K562 (cell line): ENCODE results near the gene CCN6. TPM values are rescaled to one million over a fixed set of nuclear protein-coding genes. Genes with fewer than 3 reads are reported as not detected.

Experiments used
- ATAC-seq: fragments of 200-7000 bp; cut with Tn5 transposase; 3 replicates; pipeline ENCODE4 v1.9.1; 2020; ENCODE audit warnings: moderate library complexity
- BruUV-seq: library from RNA; stranded (reverse); fragments of 400-500 nt; replicated peaks from 2 replicates; lab custom pipeline; 2021; lab: Mats Ljungman, UMichigan
- CTCF ChIA-PET: fragments of 300-600 bp; formaldehyde crosslinking; extraction: SDS; loops from one replicate; lab custom pipeline; 2021; ENCODE audit warnings: low intra/inter-chr PET ratio; lab: Yijun Ruan, JAX
- POLR2A ChIA-PET: fragments of 300-600, 350-650 bp; sonication (Branson Sonifier 250); formaldehyde crosslinking; extraction: SDS; loops from one replicate; lab custom pipeline; 2021; ENCODE audit warnings: antibody characterized with exemption, inconsistent platforms; lab: Yijun Ruan, JAX
- DNase-seq, 4 experiments: peaks; one replicate each; pipeline versions ENCODE4 v3.0.0 to v3.0.0-alpha.2; 2011 to 2018; ENCODE audit warnings: low spot score in 3 of 4, mixed read lengths in 3 of 4; ENCODE audit errors: extremely low read depth in 1 of 4
- FAIRE-seq: peaks from 2 replicates; lab custom pipeline; 2011; peaks lifted over from hg19 to GRCh38; lab: Jason Lieb, UNC
- H2AFZ ChIP-seq: 2 replicates; pipeline ENCODE4 v1.6.0; 2011; ENCODE audit warnings: low read depth, low read length, control low read depth, inconsistent platforms
- H3K27ac ChIP-seq: fragments of 200-600 bp; 3 replicates; pipeline ENCODE4 v1.8.0; 2011; ENCODE audit warnings: low read depth, mild to moderate bottlenecking, control low read depth, inconsistent platforms, low read length, moderate library complexity, mixed read lengths; ENCODE audit errors: extremely low read depth
- H3K27me3 ChIP-seq, 2 experiments: fragments of 300-600 bp in 1 of 2; 2 replicates in 1 of 2; 3 replicates in 1 of 2; pipeline versions ENCODE4 v1.6.0 to v1.8.0; 2011; ENCODE audit warnings: inconsistent platforms in 2 of 2, low read length in 2 of 2, mild to moderate bottlenecking in 1 of 2, mixed read lengths in 1 of 2, moderate library complexity in 1 of 2; ENCODE audit not compliant: control insufficient read depth in 2 of 2, insufficient read depth in 2 of 2
- H3K36me3 ChIP-seq: fragments of 300-600 bp; 3 replicates; pipeline ENCODE4 v1.8.0; 2011; ENCODE audit warnings: mild to moderate bottlenecking, low read length, inconsistent platforms; ENCODE audit not compliant: control insufficient read depth, insufficient read depth
- H3K4me1 ChIP-seq, 2 experiments: fragments of 200-600 bp in 1 of 2; replicated peaks in 1 of 2; 2 replicates in 1 of 2; 3 replicates in 1 of 2; pipeline versions ENCODE4 v1.5.1 to v1.8.0; 2011; ENCODE audit warnings: inconsistent platforms in 2 of 2, low read length in 2 of 2, mild to moderate bottlenecking in 1 of 2, mixed read lengths in 1 of 2, moderate library complexity in 1 of 2; ENCODE audit not compliant: control insufficient read depth in 2 of 2, insufficient read depth in 2 of 2
- H3K4me2 ChIP-seq: 2 replicates; pipeline ENCODE4 v1.6.1; 2011; ENCODE audit warnings: low read length, control low read depth, inconsistent platforms, mixed read lengths; ENCODE audit not compliant: insufficient read depth
- H3K4me3 ChIP-seq: fragments of 200-600 bp; sonication (generic), shearing (Covaris generic); 2 replicates; pipeline ENCODE4 v1.5.1; 2016; ENCODE audit warnings: control low read depth, inconsistent platforms
- H3K79me2 ChIP-seq: fragments of 200-600 bp; 3 replicates; pipeline ENCODE4 v1.8.0; 2011; ENCODE audit warnings: low read length, inconsistent platforms; ENCODE audit not compliant: control insufficient read depth, insufficient read depth
- H3K9ac ChIP-seq, 2 experiments: 2 replicates each; pipeline versions ENCODE4 v1.6.0 to v1.6.1; 2011; ENCODE audit warnings: low read depth in 2 of 2, low read length in 2 of 2, control low read depth in 1 of 2, inconsistent platforms in 1 of 2, mild to moderate bottlenecking in 1 of 2, mixed read lengths in 1 of 2; ENCODE audit not compliant: insufficient read depth in 1 of 2
- H3K9me1 ChIP-seq: one replicate; pipeline ENCODE4 v1.6.0; 2011; ENCODE audit warnings: inconsistent platforms, mild to moderate bottlenecking, low read length, moderate library complexity; ENCODE audit not compliant: control insufficient read depth, insufficient read depth
- H3K9me3 ChIP-seq: replicated peaks from 2 replicates; pipeline ENCODE4 v1.5.1; 2011; ENCODE audit warnings: low read depth, low read length, inconsistent platforms; ENCODE audit not compliant: control insufficient read depth, insufficient read depth
- H4K20me1 ChIP-seq: replicated peaks from 2 replicates; pipeline ENCODE4 v1.6.1; 2011; ENCODE audit warnings: low read length, inconsistent platforms, mixed read lengths; ENCODE audit not compliant: control insufficient read depth, insufficient read depth
- ARID1B ChIP-seq: fragments of 450-650 bp; IDR thresholded peaks from 2 replicates; pipeline ENCODE4 v1.6.1; 2016; ENCODE audit warnings: antibody characterized with exemption, mild to moderate bottlenecking, inconsistent platforms
- CTCF ChIP-seq, 3 experiments: IDR thresholded peaks in 2 of 3; conservative IDR thresholded peaks in 1 of 3; 2 replicates each; pipeline ENCODE4 v1.5.1; 2011 to 2012; ENCODE audit warnings: low read length in 3 of 3, mild to moderate bottlenecking in 3 of 3, control low read depth in 2 of 3, improper control_type of control experiment in 1 of 3, inconsistent platforms in 1 of 3, low read depth in 1 of 3, mixed read lengths in 1 of 3, moderate library complexity in 1 of 3; ENCODE audit not compliant: insufficient read depth in 2 of 3
- HOXB6 ChIP-seq: fragments of 250-450 bp; sonication (Bioruptor Pico); IDR thresholded peaks from 2 replicates; pipeline ENCODE4 v1.5.1; 2022; ENCODE audit warnings: mild to moderate bottlenecking, borderline replicate concordance
- ILF3 ChIP-seq: fragments of 450-650 bp; IDR thresholded peaks from 2 replicates; pipeline ENCODE4 v1.6.1; 2018; ENCODE audit warnings: antibody characterized with exemption, mild to moderate bottlenecking, moderate library complexity, borderline replicate concordance
- JUND ChIP-seq, 2 experiments: IDR thresholded peaks; 2 replicates in 1 of 2; 3 replicates in 1 of 2; pipeline ENCODE4 v1.6.1; 2011; ENCODE audit warnings: borderline replicate concordance in 2 of 2, low read depth in 2 of 2, low read length in 2 of 2, improper control_type of control experiment in 1 of 2, missing biosample characterization in 1 of 2, missing genetic modification characterization in 1 of 2, missing genetic modification reagents in 1 of 2
- KLF1 ChIP-seq: fragments of 450-650 bp; IDR thresholded peaks from 2 replicates; pipeline ENCODE4 v1.6.1; 2016; ENCODE audit warnings: missing genetic modification characterization, missing compliant biosample characterization
- NCOA4 ChIP-seq: fragments of 450-650 bp; IDR thresholded peaks from 2 replicates; pipeline ENCODE4 v1.6.1; 2018; ENCODE audit warnings: mild to moderate bottlenecking; ENCODE audit not compliant: partially characterized antibody
- SMARCE1 ChIP-seq: fragments of 450-650 bp; IDR thresholded peaks from 2 replicates; pipeline ENCODE4 v1.7.1; 2016; ENCODE audit warnings: mild to moderate bottlenecking
- U2AF2 ChIP-seq: fragments of 200-400 bp; formaldehyde crosslinking; optimal IDR thresholded peaks from 2 replicates; pipeline ENCODE3; 2017; ENCODE audit warnings: low read depth, mild to moderate bottlenecking, low read length
- ZFP91 ChIP-seq: sonication (generic); formaldehyde crosslinking; IDR thresholded peaks from 2 replicates; pipeline ENCODE4 v1.8.0; 2022; ENCODE audit warnings: mild to moderate bottlenecking, missing genetic modification reagents
- ZNF384 ChIP-seq: IDR thresholded peaks from 2 replicates; pipeline ENCODE4 v1.6.1; 2012; ENCODE audit warnings: low read depth, low read length, improper control_type of control experiment
- WGBS: fragments of 100-300 bp; shearing (Covaris generic); methylation state at CpG from one replicate; pipeline ENCODE4 v1.1.6; 2016; ENCODE audit warnings: low coverage, mixed read lengths; ENCODE audit not compliant: insufficient coverage; ENCODE audit errors: missing lambda C conversion rate; 5-methylcytosine and 5-hydroxymethylcytosine counted together
- in situ Hi-C: fragments of 300-500 bp; cut with MboI; formaldehyde crosslinking; loops from 4 replicates; pipeline ENCODE4 v1.15.0; 2018; ENCODE audit warnings: inconsistent platforms, mixed read lengths
- intact Hi-C: fragments of 100-400 bp; cut with micrococcal nuclease; formaldehyde crosslinking; loops from 2 replicates; pipeline ENCODE4 v1.14.2; 2022
- polyA plus RNA-seq, 8 experiments: library from polyadenylated mRNA; depleted of rRNA in 4 of 8; stranded (reverse) in 5 of 8; unstranded in 3 of 8; fragments of >200 nt; fragmentation: Nextera tagmentation in 2 of 8; fragmentation: Illumina TruSeq in 1 of 8; extraction: Ambion mirVana in 2 of 8; extraction: Trizol in 1 of 8; gene quantifications; 2 replicates each; pipeline versions ENCODE4 v1.2.1 to v1.2.3, GENCODE V29; 2011 to 2014; ENCODE audit warnings: inconsistent platforms in 1 of 8, missing spikeins in 1 of 8
- total RNA-seq, 7 experiments: library from RNA; depleted of rRNA in 6 of 7; stranded (reverse); fragments of >200 nt in 6 of 7; fragmentation: Illumina TruSeq in 2 of 7; extraction: Trizol in 2 of 7; gene quantifications; 2 replicates each; pipeline versions ENCODE4 v1.2.1 to v1.2.3, GENCODE V29; 2011 to 2021; ENCODE audit warnings: low replicate concordance in 1 of 7

The CCN6 gene
- total and polyA plus RNA-seq, 9 of the 15 experiments (the other 6 are each of a cell fraction or from before 2014, with no cell fraction given) = 0.04 to 0.62 (median 0.21) TPM; not detected in 2

GRCh38 chr6:112116221-112116620, 62.3 kb downstream of the CCN6 start:
- Histone ChIP-seq H3K4me2 (no peak overlapping the region), H3K27me3 (no peaks in the 10 kb centered on the region; a peak in 1 of 5 replicates), H3K79me2 (no peaks in the 10 kb centered on the region), H3K4me3 (no peak overlapping the region), H3K9me3 (no peaks in the 10 kb centered on the region), H4K20me1 (no peaks in the 10 kb centered on the region), H3K9me1 (no peaks in the 10 kb centered on the region), H3K27ac (no peak overlapping the region), H3K9ac (no peak overlapping the region), H2AFZ (no peak overlapping the region), H3K36me3 (no peaks in the 10 kb centered on the region), H3K4me1 (no peaks in the 10 kb centered on the region; a peak in 1 of 5 replicates)
- FAIRE-seq (no peak), ATAC-seq (peak; percentile 73), DNase-seq (peak in 2 of 4 experiments; percentile 5 to 10)
- ChIA-PET POLR2A (interaction anchor here (0.9 kb wide), 1 partner anchor 18 kb away, joined by 3 read pairs; no protein-coding TSS in a partner anchor), CTCF (no interaction called here)
- intact Hi-C loops = no loop called here
- BruUV-seq = no TSS peak
- 0 out of 6 replicates have a peak, but pooled peaks of 1 of the 3 experiments have one; percentile 27 for TF ChIP-seq CTCF (IDR thresholded peaks at IDR 0.05 in 2 of 3, conservative IDR thresholded peaks at IDR 0.05 in 1 of 3; ENCODE audit: insufficient read depth in 2 of 3, low read depth in 1 of 3, low read length in 3 of 3)
- TF ChIP-seq U2AF2 = no peak
- in situ Hi-C loops = no loop called here
- WGBS = 29% methylated on average over 1 of the region's 1 CpG

- Histone ChIP-seq H4K20me1 (no peaks in the 10 kb centered on the region), H3K27ac (no peak overlapping the region), H3K4me3 (no peak overlapping the region), H3K79me2 (no peaks in the 10 kb centered on the region), H3K36me3 (no peaks in the 10 kb centered on the region), H3K27me3 (no peaks in the 10 kb centered on the region; a peak in 2 of 5 replicates), H3K4me1 (no peaks in the 10 kb centered on the region; a peak in 1 of 5 replicates), H3K4me2 (no peak overlapping the region; the same call in 1 of the 2 replicates), H2AFZ (no peak overlapping the region; the same call in 1 of the 2 replicates), H3K9me1 (no peaks in the 10 kb centered on the region), H3K9me3 (no peaks in the 10 kb centered on the region), H3K9ac (no peak overlapping the region)
- FAIRE-seq (peak; percentile 63), DNase-seq (peak; percentile 9 to 32 (median 16)), ATAC-seq (peak; percentile 38; the same call in 1 of the 3 replicates)
- in situ Hi-C loops = no loop called here
- POLR2A ChIA-PET = interaction anchor here (0.6 kb wide), 1 partner anchor 27 kb away, joined by 3 read pairs; no protein-coding TSS in a partner anchor
- CTCF ChIA-PET = no interaction called here
- no TSS peak for BruUV-seq
- intact Hi-C loops = no loop called here
- 0% methylated on average over 1 of the region's 1 CpG for WGBS
- TF ChIP-seq NCOA4 = no peak
- TF ChIP-seq KLF1 (tag) = no peak
- TF ChIP-seq ZFP91 (CRISPR knock-in tag) = no peak
- no peak for TF ChIP-seq ILF3
- no peak for TF ChIP-seq ZNF384
- no peak for TF ChIP-seq HOXB6 (CRISPR knock-in tag)
- TF ChIP-seq SMARCE1 = peak; percentile 41; the same call in 1 of the 2 replicates
- peak; percentile 31; the same call in 1 of the 2 replicates for TF ChIP-seq ARID1B
- TF ChIP-seq JUND (IDR thresholded peaks at IDR 0.05; ENCODE audit: borderline replicate concordance, low read depth, low read length) = peak; percentile 64
- TF ChIP-seq JUND (tag; IDR thresholded peaks at IDR 0.05; ENCODE audit: borderline replicate concordance, low read depth, low read length) = peak; percentile 82; the same call in 2 of the 3 replicates
These were observed 63.6 kb downstream of the CCN6 start for GRCh38 chr6:112117554-112117953.
